ENCODE measurements around the gene SGCG.

Gene SGCG

GRCh38 chr13:23330356-23330755 is 149.6 kb downstream of the SGCG start:
- Histone ChIP-seq H3K9me3 (ENCODE audit: control insufficient read depth in 2 of 2, low read length in 2 of 2) (no peaks in the 10 kb centered on the region), H3K9ac (ENCODE audit: low read length in 2 of 2) (no peak overlapping the region), H3K4me1 (ENCODE audit: control insufficient read depth, insufficient read depth, low read length) (no peaks in the 10 kb centered on the region), H3K36me3 (ENCODE audit: control insufficient read depth in 2 of 2, insufficient read depth in 2 of 2, low read length in 2 of 2) (peaks cover 0 to 3% of the 10 kb centered on the region in 2 donors), H3K27me3 (ENCODE audit: control insufficient read depth in 1 of 2, insufficient read depth in 2 of 2, low read length in 2 of 2) (no peaks in the 10 kb centered on the region), H3K27ac (ENCODE audit: low read length) (no peak overlapping the region), H3K4me3 (ENCODE audit: low read length in 2 of 2) (no peak overlapping the region)

GRCh38 chr13:23339225-23339624 is 158.4 kb downstream of the SGCG start:
- Histone ChIP-seq H3K9me3 (ENCODE audit: control insufficient read depth in 2 of 2, low read length in 2 of 2) (no peaks in the 10 kb centered on the region), H3K9ac (ENCODE audit: low read length in 2 of 2) (no peak overlapping the region), H3K36me3 (ENCODE audit: control insufficient read depth in 2 of 2, insufficient read depth in 2 of 2, low read length in 2 of 2) (peaks cover 12 to 22% of the 10 kb centered on the region in 2 donors)

GRCh38 chr13:23344931-23345595 is 164.3 kb downstream of the SGCG start:
- H3K27me3 ChIP-seq (ENCODE audit: control insufficient read depth in 1 of 2, insufficient read depth in 2 of 2, low read length in 2 of 2) = no peaks in the 10 kb centered on the region
- H3K36me3 ChIP-seq (ENCODE audit: control insufficient read depth in 2 of 2, insufficient read depth in 2 of 2, low read length in 2 of 2) = peaks cover 14 to 25% of the 10 kb centered on the region in 2 donors
- H3K9me3 ChIP-seq (ENCODE audit: control insufficient read depth in 2 of 2, low read length in 2 of 2) = no peaks in the 10 kb centered on the region
- H3K9ac ChIP-seq (ENCODE audit: low read length in 2 of 2) = peak overlapping the region in 1 of 2 donors; percentile 7
- peaks cover 14% of the 10 kb centered on the region for H3K4me1 ChIP-seq (ENCODE audit: control insufficient read depth, insufficient read depth, low read length)
- H3K4me3 ChIP-seq (ENCODE audit: low read length in 2 of 2) = peak overlapping the region in 1 of 2 donors; percentile 21
- H3K27ac ChIP-seq (ENCODE audit: low read length) = peak overlapping the region; percentile 46

More at GRCh38 chr13:23339225-23339624, 158.4 kb downstream of the SGCG start:
- Histone ChIP-seq H3K4me3 (ENCODE audit: low read length in 2 of 2) (no peak overlapping the region), H3K27me3 (ENCODE audit: control insufficient read depth in 1 of 2, insufficient read depth in 2 of 2, low read length in 2 of 2) (no peaks in the 10 kb centered on the region), H3K4me1 (ENCODE audit: control insufficient read depth, insufficient read depth, low read length) (no peaks in the 10 kb centered on the region), H3K27ac (ENCODE audit: low read length) (no peak overlapping the region)

- Histone ChIP-seq H3K36me3 (ENCODE audit: control insufficient read depth in 2 of 2, insufficient read depth in 2 of 2, low read length in 2 of 2) (peaks cover 4 to 11% of the 10 kb centered on the region in 2 donors), H3K4me1 (ENCODE audit: control insufficient read depth, insufficient read depth, low read length) (peaks cover 14% of the 10 kb centered on the region), H3K4me3 (ENCODE audit: low read length in 2 of 2) (no peak overlapping the region), H3K9ac (ENCODE audit: low read length in 2 of 2) (no peak overlapping the region), H3K27me3 (ENCODE audit: control insufficient read depth in 1 of 2, insufficient read depth in 2 of 2, low read length in 2 of 2) (no peaks in the 10 kb centered on the region), H3K9me3 (ENCODE audit: control insufficient read depth in 2 of 2, low read length in 2 of 2) (no peaks in the 10 kb centered on the region), H3K27ac (ENCODE audit: low read length) (no peak overlapping the region)
These were observed 166.8 kb downstream of the SGCG start for GRCh38 chr13:23347601-23348000.

- Histone ChIP-seq H3K36me3 (ENCODE audit: control insufficient read depth in 2 of 2, insufficient read depth in 2 of 2, low read length in 2 of 2) (peaks cover 6 to 16% of the 10 kb centered on the region in 2 donors), H3K27ac (ENCODE audit: low read length) (peak overlapping the region; percentile 50)
These were observed 167.7 kb downstream of the SGCG start for GRCh38 chr13:23348262-23349127.

GRCh38 chr13:23349161-23349897 is 168.6 kb downstream of the SGCG start:
- H3K9me3 ChIP-seq (ENCODE audit: control insufficient read depth in 2 of 2, low read length in 2 of 2) = no peaks in the 10 kb centered on the region
- peak overlapping the region; percentile 50 for H3K27ac ChIP-seq (ENCODE audit: low read length)
- H3K27me3 ChIP-seq (ENCODE audit: control insufficient read depth in 1 of 2, insufficient read depth in 2 of 2, low read length in 2 of 2) = no peaks in the 10 kb centered on the region
- H3K4me3 ChIP-seq (ENCODE audit: low read length in 2 of 2) = no peak overlapping the region
- peaks cover 9 to 16% of the 10 kb centered on the region in 2 donors for H3K36me3 ChIP-seq (ENCODE audit: control insufficient read depth in 2 of 2, insufficient read depth in 2 of 2, low read length in 2 of 2)
- H3K9ac ChIP-seq (ENCODE audit: low read length in 2 of 2) = no peak overlapping the region
- peaks cover 14% of the 10 kb centered on the region for H3K4me1 ChIP-seq (ENCODE audit: control insufficient read depth, insufficient read depth, low read length)

More at GRCh38 chr13:23348262-23349127, 167.7 kb downstream of the SGCG start:
- Histone ChIP-seq H3K9ac (ENCODE audit: low read length in 2 of 2) (no peak overlapping the region), H3K4me1 (ENCODE audit: control insufficient read depth, insufficient read depth, low read length) (peaks cover 14% of the 10 kb centered on the region), H3K4me3 (ENCODE audit: low read length in 2 of 2) (no peak overlapping the region), H3K27me3 (ENCODE audit: control insufficient read depth in 1 of 2, insufficient read depth in 2 of 2, low read length in 2 of 2) (no peaks in the 10 kb centered on the region), H3K9me3 (ENCODE audit: control insufficient read depth in 2 of 2, low read length in 2 of 2) (no peaks in the 10 kb centered on the region)

GRCh38 chr13:23350009-23350408 is 169.2 kb downstream of the SGCG start:
- H3K27me3 ChIP-seq (ENCODE audit: control insufficient read depth in 1 of 2, insufficient read depth in 2 of 2, low read length in 2 of 2) = no peaks in the 10 kb centered on the region
- H3K9ac ChIP-seq (ENCODE audit: low read length in 2 of 2) = no peak overlapping the region
- no peak overlapping the region for H3K4me3 ChIP-seq (ENCODE audit: low read length in 2 of 2)
- H3K27ac ChIP-seq (ENCODE audit: low read length) = no peak overlapping the region
- H3K36me3 ChIP-seq (ENCODE audit: control insufficient read depth in 2 of 2, insufficient read depth in 2 of 2, low read length in 2 of 2) = peaks cover 15 to 21% of the 10 kb centered on the region in 2 donors
- peaks cover 12% of the 10 kb centered on the region for H3K4me1 ChIP-seq (ENCODE audit: control insufficient read depth, insufficient read depth, low read length)
- no peaks in the 10 kb centered on the region for H3K9me3 ChIP-seq (ENCODE audit: control insufficient read depth in 2 of 2, low read length in 2 of 2)

- H3K4me1 ChIP-seq (ENCODE audit: control insufficient read depth, insufficient read depth, low read length) = peaks cover 9% of the 10 kb centered on the region
- H3K36me3 ChIP-seq (ENCODE audit: control insufficient read depth in 2 of 2, insufficient read depth in 2 of 2, low read length in 2 of 2) = peaks cover 31 to 32% of the 10 kb centered on the region in 2 donors
- no peak overlapping the region for H3K4me3 ChIP-seq (ENCODE audit: low read length in 2 of 2)
- no peak overlapping the region for H3K27ac ChIP-seq (ENCODE audit: low read length)
- no peak overlapping the region for H3K9ac ChIP-seq (ENCODE audit: low read length in 2 of 2)
- no peaks in the 10 kb centered on the region for H3K27me3 ChIP-seq (ENCODE audit: control insufficient read depth in 1 of 2, insufficient read depth in 2 of 2, low read length in 2 of 2)
- H3K9me3 ChIP-seq (ENCODE audit: control insufficient read depth in 2 of 2, low read length in 2 of 2) = no peaks in the 10 kb centered on the region
These were observed 171.4 kb downstream of the SGCG start for GRCh38 chr13:23352161-23352560.

GRCh38 chr13:23354520-23354919 is 173.7 kb downstream of the SGCG start:
- Histone ChIP-seq H3K27ac (ENCODE audit: low read length) (no peak overlapping the region), H3K4me1 (ENCODE audit: control insufficient read depth, insufficient read depth, low read length) (no peaks in the 10 kb centered on the region), H3K27me3 (ENCODE audit: control insufficient read depth in 1 of 2, insufficient read depth in 2 of 2, low read length in 2 of 2) (no peaks in the 10 kb centered on the region), H3K36me3 (ENCODE audit: control insufficient read depth in 2 of 2, insufficient read depth in 2 of 2, low read length in 2 of 2) (peaks cover 26 to 31% of the 10 kb centered on the region in 2 donors), H3K9me3 (ENCODE audit: control insufficient read depth in 2 of 2, low read length in 2 of 2) (no peaks in the 10 kb centered on the region), H3K4me3 (ENCODE audit: low read length in 2 of 2) (no peak overlapping the region), H3K9ac (ENCODE audit: low read length in 2 of 2) (no peak overlapping the region)

GRCh38 chr13:23356368-23356767 is 175.6 kb downstream of the SGCG start:
- H3K27ac ChIP-seq (ENCODE audit: low read length) = no peak overlapping the region

More at GRCh38 chr13:23356368-23356767, 175.6 kb downstream of the SGCG start:
- peaks cover 28 to 38% of the 10 kb centered on the region in 2 donors for H3K36me3 ChIP-seq (ENCODE audit: control insufficient read depth in 2 of 2, insufficient read depth in 2 of 2, low read length in 2 of 2)
- H3K27me3 ChIP-seq (ENCODE audit: control insufficient read depth in 1 of 2, insufficient read depth in 2 of 2, low read length in 2 of 2) = no peaks in the 10 kb centered on the region
- no peak overlapping the region for H3K9ac ChIP-seq (ENCODE audit: low read length in 2 of 2)
- no peak overlapping the region for H3K4me3 ChIP-seq (ENCODE audit: low read length in 2 of 2)
- no peaks in the 10 kb centered on the region for H3K4me1 ChIP-seq (ENCODE audit: control insufficient read depth, insufficient read depth, low read length)
- H3K9me3 ChIP-seq (ENCODE audit: control insufficient read depth in 2 of 2, low read length in 2 of 2) = no peaks in the 10 kb centered on the region

All from stomach smooth muscle (tissue), 2 donors.